Vagina (tissue), 2 donors: ENCODE data around the gene VPS35L.

Experiments used
- POLR2A ChIP-seq, 2 donors: fragments of 450-650 bp; IDR thresholded peaks; one replicate each; pipeline ENCODE4 v1.6.1; 2017; ENCODE audit warnings: antibody characterized with exemption in 2 of 2, mild to moderate bottlenecking in 2 of 2, moderate library complexity in 2 of 2
- POLR2AphosphoS5 ChIP-seq, 2 donors: sonication (generic); formaldehyde crosslinking; IDR thresholded peaks; one replicate each; pipeline ENCODE4 v1.9.0; 2017; ENCODE audit warnings: antibody characterized with exemption in 2 of 2, mild to moderate bottlenecking in 2 of 2, low read depth in 1 of 2; ENCODE audit not compliant: insufficient read depth in 1 of 2
- TF ChIP-seq, protein P1 (sequence below), 3 experiments: fragments of 450-650 bp in 2 of 3; fragments of 200-600 bp in 1 of 3; sonication (generic) in 1 of 3; IDR thresholded peaks; one replicate each; pipeline ENCODE4 v1.5.1; 2017 to 2019; ENCODE audit warnings: antibody characterized with exemption in 3 of 3, mild to moderate bottlenecking in 2 of 3, moderate library complexity in 2 of 3

- TF ChIP-seq, protein P1, sequence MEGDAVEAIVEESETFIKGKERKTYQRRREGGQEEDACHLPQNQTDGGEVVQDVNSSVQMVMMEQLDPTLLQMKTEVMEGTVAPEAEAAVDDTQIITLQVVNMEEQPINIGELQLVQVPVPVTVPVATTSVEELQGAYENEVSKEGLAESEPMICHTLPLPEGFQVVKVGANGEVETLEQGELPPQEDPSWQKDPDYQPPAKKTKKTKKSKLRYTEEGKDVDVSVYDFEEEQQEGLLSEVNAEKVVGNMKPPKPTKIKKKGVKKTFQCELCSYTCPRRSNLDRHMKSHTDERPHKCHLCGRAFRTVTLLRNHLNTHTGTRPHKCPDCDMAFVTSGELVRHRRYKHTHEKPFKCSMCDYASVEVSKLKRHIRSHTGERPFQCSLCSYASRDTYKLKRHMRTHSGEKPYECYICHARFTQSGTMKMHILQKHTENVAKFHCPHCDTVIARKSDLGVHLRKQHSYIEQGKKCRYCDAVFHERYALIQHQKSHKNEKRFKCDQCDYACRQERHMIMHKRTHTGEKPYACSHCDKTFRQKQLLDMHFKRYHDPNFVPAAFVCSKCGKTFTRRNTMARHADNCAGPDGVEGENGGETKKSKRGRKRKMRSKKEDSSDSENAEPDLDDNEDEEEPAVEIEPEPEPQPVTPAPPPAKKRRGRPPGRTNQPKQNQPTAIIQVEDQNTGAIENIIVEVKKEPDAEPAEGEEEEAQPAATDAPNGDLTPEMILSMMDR (IDR thresholded peaks at IDR 0.05): no peak
- TF ChIP-seq POLR2A (IDR thresholded peaks at IDR 0.05) (no peak), POLR2AphosphoS5 (IDR thresholded peaks at IDR 0.05; ENCODE audit: insufficient read depth in 1 of 2, low read depth in 1 of 2) (no peak)
Measured at GRCh38 chr16:19698480-19699465, 143.3 kb downstream of the VPS35L start.
